HG03175 (cell line): ENCODE data around the gene ZNF787.
"Not testable (repeated sequence)": the region's sequence is repeated elsewhere in the genome, so short reads cannot be mapped to it uniquely, and the experiment has no call there.

Experiments
- ATAC-seq: cut with Tn5 transposase; IDR thresholded peaks from one replicate; pipeline ENCODE4 v1.9.1; 2021; ENCODE audit warnings: mild to moderate bottlenecking, moderate library complexity; ENCODE audit not compliant: unreplicated experiment

ZNF787 gene

GRCh38 chr19:56106993-56107392 is 14.1 kb downstream of the ZNF787 start:
- no peak for ATAC-seq

GRCh38 chr19:56106397-56106849 is 14.7 kb downstream of the ZNF787 start:
- no peak for ATAC-seq

- not testable (repeated sequence) for ATAC-seq
These were observed 15.2 kb downstream of the ZNF787 start for GRCh38 chr19:56105831-56106396.

DNA sequence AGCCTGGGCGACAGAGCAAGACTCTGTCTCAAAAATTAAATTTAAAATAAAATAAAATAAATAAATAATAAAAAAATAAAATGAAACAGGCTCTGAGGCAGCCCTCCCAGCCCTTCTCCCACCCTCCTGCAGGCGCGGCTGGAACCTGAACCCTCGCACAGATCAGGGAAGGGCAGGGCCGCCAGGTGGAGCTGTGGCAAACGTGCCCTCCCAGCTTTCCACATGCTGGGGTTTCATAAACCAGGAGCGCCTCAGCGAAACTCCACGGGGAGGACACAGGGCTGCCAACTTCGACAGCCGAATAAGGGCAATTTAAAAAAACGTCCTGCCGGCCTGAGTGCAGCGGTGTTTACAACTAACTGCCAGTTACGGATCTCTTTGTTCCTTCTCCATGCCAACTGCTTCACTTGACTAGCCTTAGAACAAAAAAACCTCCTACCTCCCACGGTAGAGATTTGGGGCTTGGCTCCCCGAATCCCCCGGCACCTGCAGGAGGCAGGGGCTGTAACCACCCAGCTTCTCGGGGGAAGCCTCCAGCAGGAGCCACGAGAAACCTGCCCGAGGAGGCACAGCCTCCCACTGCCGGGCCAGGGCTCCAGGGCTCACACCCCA is 15.9 kb downstream of the ZNF787 start:
- no peak for ATAC-seq

- no peak for ATAC-seq
These were observed 16.7 kb downstream of the ZNF787 start for GRCh38 chr19:56104423-56104822.

GRCh38 chr19:56103027-56103614 is 18.0 kb downstream of the ZNF787 start:
- no peak for ATAC-seq

DNA sequence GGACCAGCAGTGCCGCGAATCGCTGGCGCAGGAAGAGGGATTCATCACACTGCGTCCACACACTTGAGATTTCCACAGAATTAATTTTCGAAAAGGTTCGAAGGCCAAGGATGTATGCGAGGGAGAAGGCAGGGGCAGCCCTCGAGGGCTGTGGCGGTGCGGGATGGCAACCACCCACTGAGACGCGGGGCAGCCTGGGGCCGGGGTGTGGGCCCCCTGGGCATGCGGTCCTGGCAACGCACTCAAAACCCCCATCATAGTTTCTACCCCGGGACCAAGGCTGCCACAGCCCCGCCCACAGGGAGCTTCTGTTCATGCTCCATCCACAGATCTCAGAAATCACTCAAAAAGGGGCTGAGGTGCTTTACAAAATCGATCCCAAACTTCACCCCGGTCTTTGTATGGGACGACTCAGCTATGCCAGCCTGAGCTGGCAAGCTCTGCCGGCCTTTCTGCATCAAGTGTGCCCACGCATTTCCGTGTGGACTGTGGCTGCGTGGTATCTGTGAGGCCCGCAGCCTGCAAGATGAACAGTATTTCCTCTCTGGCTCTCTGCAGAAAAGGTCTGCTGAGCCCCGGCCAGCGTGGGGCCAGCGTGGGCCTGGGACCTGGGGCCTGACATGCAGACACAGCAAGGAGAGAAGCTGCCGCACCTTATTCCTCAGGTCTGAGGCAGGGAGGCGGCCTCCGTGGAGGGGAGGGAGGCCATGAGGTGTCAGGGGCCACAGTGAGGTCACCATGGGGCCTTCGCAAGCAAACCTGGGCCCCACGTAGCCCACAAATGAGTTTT is 19.2 kb downstream of the ZNF787 start:
- ATAC-seq, result no peak

DNA sequence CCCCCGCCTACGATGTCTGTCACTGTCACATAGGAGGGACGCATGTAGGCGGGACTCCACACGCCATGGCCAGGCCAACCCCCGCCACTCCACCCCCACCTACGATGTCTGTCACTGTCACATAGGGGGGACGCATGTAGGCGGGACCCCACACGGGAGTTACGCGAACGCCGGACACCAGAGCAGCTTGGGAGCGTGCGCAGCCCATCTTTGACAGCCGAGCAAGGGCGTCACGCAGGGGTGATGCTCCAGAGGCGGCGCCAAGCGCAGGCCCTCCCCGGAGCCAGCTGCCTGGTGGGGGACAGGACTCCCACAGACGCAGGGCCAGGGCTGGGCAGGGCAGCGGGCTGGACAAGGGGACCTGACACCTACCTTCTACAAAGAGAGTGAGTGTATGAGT is 20.0 kb downstream of the ZNF787 start:
- ATAC-seq, result no peak

DNA sequence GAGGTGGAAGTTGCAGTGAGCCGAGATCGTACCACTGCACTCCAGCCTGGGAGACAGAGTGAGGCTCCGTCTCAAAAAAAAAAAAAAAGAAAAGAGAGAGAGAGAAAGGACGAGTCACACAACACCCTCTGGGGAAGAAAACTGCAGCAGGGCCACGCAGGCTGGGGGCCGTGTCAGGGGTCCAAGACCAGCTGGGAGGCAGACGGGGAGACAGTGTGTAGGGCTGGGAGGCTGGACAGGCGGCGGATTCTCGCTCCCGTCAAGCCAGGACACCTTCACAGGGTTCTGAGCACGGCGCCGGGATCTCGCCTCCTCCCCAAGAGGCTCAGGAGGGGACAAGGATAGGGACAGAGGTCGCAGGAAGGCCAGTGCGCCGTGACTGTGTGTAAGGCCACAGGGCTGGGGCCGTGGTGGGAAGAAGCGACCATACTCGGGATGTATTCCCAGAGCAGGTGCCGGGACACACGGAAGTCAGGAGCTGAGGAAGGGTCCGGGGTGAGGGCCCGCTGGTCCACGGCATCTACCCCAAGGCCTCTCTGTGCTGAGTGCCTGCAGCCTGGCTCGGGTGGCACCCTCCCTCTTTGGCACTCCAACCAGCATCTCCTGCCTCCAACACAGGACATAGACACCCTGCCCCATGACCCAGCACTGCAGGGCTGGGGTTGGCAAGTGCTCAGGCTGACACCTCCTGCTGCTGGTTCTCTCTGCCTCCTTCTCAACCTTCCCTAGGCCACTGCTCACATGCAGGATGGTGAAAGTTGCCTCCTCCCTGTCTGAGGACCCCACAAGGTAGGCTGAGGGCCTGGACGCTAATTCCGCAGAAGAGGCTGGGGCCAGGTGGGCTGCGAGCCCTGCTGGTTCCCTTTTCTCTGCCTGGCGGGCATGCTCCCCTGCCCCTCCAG is 21.2 kb downstream of the ZNF787 start:
- no peak for ATAC-seq

GRCh38 chr19:56098731-56099568 is 22.1 kb downstream of the ZNF787 start:
- ATAC-seq, result no peak

DNA sequence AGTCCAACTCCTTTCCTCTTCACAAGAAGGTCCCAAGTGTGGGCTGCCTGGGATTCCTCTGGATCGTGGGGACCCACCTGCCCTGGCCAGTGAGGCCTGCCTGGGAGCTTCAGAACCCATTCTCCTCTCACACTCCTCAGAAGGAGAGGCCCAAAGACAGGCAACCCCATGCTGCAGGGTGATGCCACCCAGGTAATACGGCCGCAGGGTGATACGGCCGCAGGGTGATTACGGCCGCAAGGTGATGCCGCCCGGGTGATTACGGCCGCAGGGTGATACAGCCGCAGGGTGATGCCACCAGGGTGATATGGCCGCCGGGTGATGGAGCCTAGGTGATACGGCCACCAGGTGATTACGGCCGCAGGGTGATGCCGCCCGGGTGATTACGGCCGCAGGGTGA is 22.9 kb downstream of the ZNF787 start:
- ATAC-seq, result not testable (repeated sequence)

DNA sequence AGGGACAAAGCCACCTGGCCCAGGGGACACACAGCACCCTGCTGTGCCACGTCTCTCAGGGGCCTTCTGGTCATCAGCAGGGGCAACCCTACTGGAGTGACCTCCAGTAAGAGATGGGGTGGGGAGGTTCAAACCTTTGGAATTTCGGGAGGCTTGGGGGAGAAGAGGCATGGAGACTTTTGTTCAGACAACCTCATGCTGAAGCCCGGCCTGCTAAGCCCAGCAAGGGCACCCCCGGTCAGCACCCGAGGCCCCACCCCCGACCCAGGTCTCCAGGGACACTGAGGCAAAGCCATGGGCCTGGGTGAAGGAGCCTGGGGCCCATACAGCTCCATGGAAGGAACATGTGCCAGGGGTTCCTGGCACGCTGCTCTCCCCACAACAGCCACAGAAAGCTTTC is 23.3 kb downstream of the ZNF787 start:
- ATAC-seq, result no peak

DNA sequence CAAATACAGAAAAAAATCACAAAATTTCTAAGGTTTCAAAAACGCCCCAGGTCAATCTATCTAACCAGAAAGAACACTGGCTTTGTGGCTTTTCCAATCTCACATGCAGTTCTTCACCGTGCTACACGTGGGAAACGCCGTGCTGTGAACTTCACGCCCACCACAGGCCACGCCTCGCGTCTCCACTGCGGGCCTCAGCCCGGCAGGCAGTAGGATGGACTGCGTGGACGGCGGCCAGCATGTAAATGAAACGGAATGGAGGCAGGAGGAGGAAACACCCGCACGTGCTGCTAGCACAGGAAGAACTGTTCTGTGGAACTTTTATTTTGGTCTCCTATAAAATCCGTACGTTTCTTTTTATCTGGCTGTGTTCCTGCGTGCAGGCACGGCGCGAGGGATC is 23.8 kb downstream of the ZNF787 start:
- ATAC-seq, result no peak

GRCh38 chr19:56096665-56097064 is 24.4 kb downstream of the ZNF787 start:
- no peak for ATAC-seq

DNA sequence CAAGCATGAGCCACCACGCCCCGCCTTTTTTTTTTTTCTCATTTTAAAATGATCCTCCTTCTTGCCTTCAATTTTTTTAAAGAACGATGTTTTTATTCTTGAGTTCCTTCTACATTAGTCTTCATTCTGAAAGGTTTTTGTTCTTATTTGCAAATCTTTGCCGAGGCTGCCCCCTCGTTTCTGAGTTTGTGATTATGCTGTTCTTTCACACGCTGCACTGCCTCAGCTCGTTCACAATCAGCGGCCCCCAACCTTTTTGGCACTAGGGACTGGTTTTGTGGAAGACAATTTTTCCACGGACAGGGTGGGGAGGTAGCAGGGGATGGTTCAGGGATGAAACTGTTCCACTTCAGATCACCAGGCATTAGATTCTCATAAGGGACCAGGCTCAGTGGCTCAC is 26.6 kb downstream of the ZNF787 start:
- no peak for ATAC-seq

DNA sequence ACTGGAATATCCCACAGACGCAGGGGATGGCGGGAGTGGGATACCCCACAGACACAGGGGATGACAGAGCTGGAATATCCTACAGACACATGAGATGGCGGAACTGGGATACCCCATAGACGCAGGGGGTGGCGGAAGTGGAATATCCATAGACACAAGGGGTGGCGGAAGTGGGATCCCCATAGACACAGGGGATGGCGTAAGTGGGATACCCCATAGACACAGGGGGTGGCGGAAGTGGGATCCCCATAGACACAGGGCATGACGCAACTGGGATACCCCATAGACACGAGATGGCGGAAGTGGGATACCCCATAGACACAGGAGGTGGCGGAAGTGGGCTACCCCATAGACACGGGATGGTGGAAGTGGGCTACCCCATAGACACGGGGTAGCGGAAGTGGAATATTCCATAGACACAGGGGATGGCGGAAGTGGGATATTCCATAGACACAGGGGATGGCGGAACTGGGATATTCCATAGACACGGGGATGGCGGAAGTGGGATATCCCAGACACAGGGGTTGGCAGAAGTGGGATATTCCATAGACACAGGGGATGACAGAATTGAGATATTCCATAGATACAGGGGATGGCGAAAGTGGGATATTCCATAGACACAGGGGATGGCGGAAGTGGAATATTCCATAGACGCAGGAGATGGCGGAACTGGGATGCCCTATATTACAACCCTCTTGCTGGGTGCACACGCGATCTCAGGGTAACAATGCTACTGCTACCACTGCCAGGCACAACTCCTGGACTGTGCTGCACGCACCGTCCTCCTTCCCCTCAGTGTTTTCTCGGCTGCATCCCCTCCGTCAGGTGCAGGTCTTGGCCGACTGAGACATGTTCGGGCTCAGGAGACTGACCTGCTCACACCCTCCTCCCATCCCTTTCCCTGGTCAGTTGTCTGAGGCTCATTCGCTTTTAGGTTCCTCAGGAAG is 28.1 kb downstream of the ZNF787 start:
- ATAC-seq, result no peak

DNA sequence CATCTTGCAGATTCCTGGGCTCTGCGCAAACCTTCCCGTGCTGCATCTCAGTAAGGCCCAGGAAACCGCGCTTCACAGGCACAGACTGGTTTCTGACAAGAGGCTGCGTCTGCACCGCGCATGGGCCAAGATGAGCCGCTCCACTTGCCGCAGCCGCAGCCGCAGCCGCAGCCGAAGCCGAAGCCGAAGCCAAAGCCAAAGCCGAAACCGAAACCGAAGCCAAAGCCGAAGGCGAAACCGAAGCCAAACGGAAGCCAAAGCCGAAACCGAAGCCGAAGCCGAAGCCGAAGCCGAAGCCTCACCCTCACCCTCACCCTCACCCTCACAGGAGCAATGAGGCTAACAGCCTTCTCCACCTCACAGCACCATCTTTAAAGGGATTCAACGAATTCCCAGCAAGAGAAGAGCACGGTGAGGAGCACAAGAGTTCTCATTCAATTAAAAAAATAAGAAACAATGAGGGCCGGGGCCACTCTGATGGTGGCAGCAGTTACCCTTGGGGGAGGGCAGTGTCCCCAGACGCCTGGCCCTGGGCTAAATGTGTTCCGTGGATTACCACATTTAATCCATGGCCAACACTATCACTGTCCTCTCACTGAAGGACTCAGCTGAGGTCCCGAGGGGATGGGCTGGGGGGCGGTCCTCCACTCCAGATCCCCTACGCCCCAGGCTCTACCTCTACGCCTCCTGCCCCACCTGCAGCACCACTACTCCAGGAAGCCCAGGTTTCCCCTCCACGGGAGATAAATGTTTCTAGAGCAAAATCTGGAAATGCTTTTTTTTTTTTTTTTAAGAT is 29.1 kb downstream of the ZNF787 start:
- no peak for ATAC-seq

DNA sequence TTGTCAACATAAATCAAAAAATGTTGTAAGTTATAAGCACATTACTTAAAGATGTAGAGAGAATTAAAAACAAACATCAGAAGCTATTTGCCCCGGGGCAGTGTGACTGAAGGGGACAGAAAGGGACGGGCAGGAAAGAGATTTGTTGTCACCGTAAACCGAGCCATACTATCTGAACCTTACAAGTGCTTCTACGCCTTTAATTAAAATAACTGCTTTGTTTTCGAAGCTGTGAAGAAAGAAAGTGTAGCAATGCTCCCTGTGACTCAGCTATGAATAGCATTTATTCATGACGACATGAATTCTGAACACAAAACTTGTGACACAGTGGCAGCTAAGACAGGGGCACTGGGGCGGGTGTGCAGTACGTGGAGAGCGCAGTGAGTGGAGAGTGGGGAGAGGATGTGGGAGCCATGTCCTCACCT is 30.0 kb downstream of the ZNF787 start:
- ATAC-seq, result no peak
